Esophagus muscularis mucosa (tissue), 4 donors: ENCODE data around the gene ATP7A. TPM values are rescaled to one million over a fixed set of nuclear protein-coding genes. Genes with fewer than 3 reads are reported as not detected.
"Not testable (repeated sequence)": the region's sequence is repeated elsewhere in the genome, so short reads cannot be mapped to it uniquely, and the experiment has no call there.

Experiments used
- DNase-seq: peaks from one replicate; pipeline ENCODE4 v3.0.0-alpha.2; 2017; ENCODE audit errors: extremely low spot score
- H3K27ac ChIP-seq, 4 donors: fragments of 200-600 bp; sonication (generic); replicated peaks in 1 of 4; 1 replicate in 3 of 4; 2 replicates in 1 of 4; pipeline ENCODE4 v1.5.1; 2016 to 2019; ENCODE audit warnings: mild to moderate bottlenecking in 1 of 4
- H3K27me3 ChIP-seq, 4 donors: fragments of 200-600 bp; sonication (generic); one replicate each; pipeline versions ENCODE4 v1.5.1 to v1.6.0; 2016 to 2019
- H3K36me3 ChIP-seq, 4 donors: fragments of 200-600 bp; sonication (generic); one replicate each; pipeline ENCODE4 v1.5.1; 2016 to 2019
- H3K4me1 ChIP-seq, 4 donors: fragments of 200-600 bp; sonication (generic); one replicate each; pipeline ENCODE4 v1.5.1; 2016 to 2019
- H3K4me3 ChIP-seq, 4 donors: fragments of 200-600 bp; sonication (generic); 1 replicate in 2 of 4; 2 replicates in 2 of 4; pipeline ENCODE4 v1.5.1; 2016 to 2019; ENCODE audit warnings: mild to moderate bottlenecking in 4 of 4, moderate library complexity in 1 of 4
- H3K9me3 ChIP-seq, 4 donors: fragments of 200-600 bp; sonication (generic); 1 replicate in 3 of 4; 2 replicates in 1 of 4; pipeline ENCODE4 v1.5.1; 2016 to 2019
- CTCF ChIP-seq, 3 experiments: fragments of 200-600 bp in 2 of 3; fragments of 450-650 bp in 1 of 3; sonication (generic) in 2 of 3; IDR thresholded peaks; one replicate each; pipeline ENCODE4 v1.5.1; 2017 to 2019; ENCODE audit warnings: antibody characterized with exemption in 3 of 3, mild to moderate bottlenecking in 2 of 3, moderate library complexity in 1 of 3
- EP300 ChIP-seq: sonication (generic); formaldehyde crosslinking; IDR thresholded peaks from one replicate; pipeline ENCODE4 v1.6.1; 2017; ENCODE audit warnings: antibody characterized with exemption
- POLR2A ChIP-seq: fragments of 450-650 bp; IDR thresholded peaks from one replicate; pipeline ENCODE4 v1.6.1; 2017; ENCODE audit warnings: antibody characterized with exemption, moderate library complexity, mild to moderate bottlenecking, low read depth
- POLR2AphosphoS5 ChIP-seq, 2 donors: sonication (generic); formaldehyde crosslinking; IDR thresholded peaks; one replicate each; pipeline ENCODE4 v1.6.1; 2017; ENCODE audit warnings: antibody characterized with exemption in 2 of 2
- WGBS: methylation state at CpG from one replicate; pipeline ENCODE4 v1.1.5; 2018; 5-methylcytosine and 5-hydroxymethylcytosine counted together
- intact Hi-C: fragments of 100-400 bp; cut with DNase I; formaldehyde crosslinking; loops from one replicate; pipeline ENCODE4 v1.15.1; 2023
- total RNA-seq, 4 donors: library from RNA; depleted of rRNA; stranded (reverse); fragments of >200 nt; gene quantifications; one replicate each; pipeline versions ENCODE4 v1.1.0 to v1.2.1, GENCODE V29; 2016

Gene ATP7A
- total RNA-seq, 4 donors from 2014 or later = 10.7 to 14.1 (median 12.8) TPM

DNA sequence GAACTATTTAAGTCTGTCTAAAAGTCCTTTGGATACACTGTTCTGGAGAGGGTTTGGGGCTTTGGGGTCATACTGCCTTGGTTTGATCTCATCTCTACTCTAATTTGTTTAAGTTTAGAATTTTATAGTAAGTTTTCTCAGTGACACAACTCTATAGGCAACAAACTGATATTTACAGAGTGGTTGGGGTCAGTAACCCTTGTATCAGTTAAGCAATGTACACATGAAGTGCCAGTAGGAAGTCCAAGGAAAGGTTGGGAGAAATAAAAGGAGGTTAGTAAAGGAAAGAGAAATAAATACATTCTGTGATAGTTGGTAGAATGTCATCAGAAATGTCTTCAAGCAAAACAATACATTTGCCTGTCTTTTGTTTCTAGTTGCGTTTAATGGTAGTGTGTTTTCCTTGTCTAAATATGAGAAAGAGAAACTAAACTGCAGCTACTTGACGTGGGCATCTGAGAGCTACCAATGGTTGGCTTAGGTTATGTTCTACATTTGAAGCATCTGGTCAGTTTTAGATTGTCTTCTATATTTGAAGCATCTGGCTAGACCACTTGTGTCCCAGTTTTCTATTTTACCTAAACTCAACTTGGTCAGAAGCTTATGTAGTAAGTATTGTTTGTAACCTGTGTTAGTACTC, 6.9 kb downstream of the ATP7A start:
- intact Hi-C loops = no loop called here

GRCh38 chrX:77918568-77918967, 8.1 kb downstream of the ATP7A start:
- H3K36me3 ChIP-seq = no peaks in the 10 kb centered on the region
- no peak overlapping the region for H3K27ac ChIP-seq
- intact Hi-C loops = no loop called here
- no peak overlapping the region for H3K4me3 ChIP-seq
- 54% methylated on average over 3 of the region's 3 CpGs for WGBS
- peaks cover 0 to 7% (median 0%) of the 10 kb centered on the region in 4 donors for H3K27me3 ChIP-seq
- TF ChIP-seq CTCF (IDR thresholded peaks at IDR 0.05) = peak in 1 of 3 experiments; percentile 5
- TF ChIP-seq POLR2AphosphoS5 (IDR thresholded peaks at IDR 0.05) = no peak
- H3K4me1 ChIP-seq = peaks cover 0 to 18% (median 14%) of the 10 kb centered on the region in 4 donors
- no peak for DNase-seq
- no peaks in the 10 kb centered on the region for H3K9me3 ChIP-seq

More for the DNA sequence above, 6.9 kb downstream of the ATP7A start:
- Histone ChIP-seq H3K9me3 (no peaks in the 10 kb centered on the region), H3K27ac (no peak overlapping the region), H3K4me3 (no peak overlapping the region), H3K27me3 (peaks cover 0 to 7% (median 0%) of the 10 kb centered on the region in 4 donors), H3K4me1 (peaks cover 0 to 26% (median 24%) of the 10 kb centered on the region in 4 donors), H3K36me3 (no peaks in the 10 kb centered on the region)
- WGBS = 47% methylated on average over 2 of the region's 2 CpGs
- DNase-seq = no peak
- TF ChIP-seq EP300 (no peak), CTCF (IDR thresholded peaks at IDR 0.05) (no peak), POLR2A (no peak), POLR2AphosphoS5 (IDR thresholded peaks at IDR 0.05) (no peak)

DNA sequence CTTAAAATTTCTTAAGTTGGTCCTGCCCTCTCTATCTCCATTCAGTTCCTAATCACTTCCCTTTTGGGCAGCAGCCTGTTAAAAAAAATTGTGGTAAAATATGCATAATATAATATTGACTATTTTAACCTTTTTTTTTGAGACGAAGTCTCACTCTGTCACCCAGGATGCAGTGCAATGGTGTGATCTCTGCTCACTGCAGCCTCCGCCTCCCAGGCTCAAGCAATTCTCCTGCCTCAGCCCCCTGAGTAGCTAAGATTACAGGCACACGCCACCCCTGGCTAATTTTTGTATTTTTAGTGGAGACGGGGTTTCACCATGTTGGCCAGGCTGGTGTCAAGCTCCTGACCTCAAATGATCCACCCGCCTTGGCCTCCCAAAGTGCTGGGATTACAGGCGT, 8.9 kb downstream of the ATP7A start:
- WGBS = 69% methylated on average over 6 of the region's 6 CpGs
- H3K36me3 ChIP-seq, H3K4me3 ChIP-seq, H3K9me3 ChIP-seq, DNase-seq, H3K27me3 ChIP-seq, H3K27ac ChIP-seq, intact Hi-C loops: not testable (repeated sequence)
- peaks cover 0 to 18% (median 14%) of the 10 kb centered on the region in 4 donors for H3K4me1 ChIP-seq

DNA sequence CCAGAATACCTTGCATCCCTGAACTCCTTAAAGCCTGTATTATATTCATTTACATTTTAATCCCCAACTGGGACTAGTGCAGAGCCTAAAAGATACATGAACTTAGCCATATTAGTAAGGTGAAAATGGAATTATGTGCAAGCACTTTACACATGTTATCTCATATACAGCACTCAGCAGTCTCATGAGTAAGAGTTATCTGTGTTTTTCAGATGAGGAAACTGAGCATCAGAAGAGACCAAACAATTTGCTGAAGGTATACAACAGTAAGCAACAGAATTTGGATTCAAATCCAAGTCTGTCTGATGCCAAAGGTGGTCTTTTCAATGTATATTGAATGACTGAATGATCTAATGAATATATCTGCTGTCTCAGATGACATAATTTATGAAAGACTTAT, 12.3 kb downstream of the ATP7A start:
- Histone ChIP-seq H3K4me1 (peaks cover 0 to 17% (median 10%) of the 10 kb centered on the region in 4 donors), H3K9me3 (no peaks in the 10 kb centered on the region), H3K36me3 (no peaks in the 10 kb centered on the region), H3K4me3 (no peak overlapping the region), H3K27me3 (no peaks in the 10 kb centered on the region), H3K27ac (no peak overlapping the region)
- no peak for DNase-seq
- TF ChIP-seq EP300 (no peak), POLR2AphosphoS5 (IDR thresholded peaks at IDR 0.05) (no peak), POLR2A (no peak), CTCF (IDR thresholded peaks at IDR 0.05) (no peak)
- intact Hi-C loops = no loop called here

DNA sequence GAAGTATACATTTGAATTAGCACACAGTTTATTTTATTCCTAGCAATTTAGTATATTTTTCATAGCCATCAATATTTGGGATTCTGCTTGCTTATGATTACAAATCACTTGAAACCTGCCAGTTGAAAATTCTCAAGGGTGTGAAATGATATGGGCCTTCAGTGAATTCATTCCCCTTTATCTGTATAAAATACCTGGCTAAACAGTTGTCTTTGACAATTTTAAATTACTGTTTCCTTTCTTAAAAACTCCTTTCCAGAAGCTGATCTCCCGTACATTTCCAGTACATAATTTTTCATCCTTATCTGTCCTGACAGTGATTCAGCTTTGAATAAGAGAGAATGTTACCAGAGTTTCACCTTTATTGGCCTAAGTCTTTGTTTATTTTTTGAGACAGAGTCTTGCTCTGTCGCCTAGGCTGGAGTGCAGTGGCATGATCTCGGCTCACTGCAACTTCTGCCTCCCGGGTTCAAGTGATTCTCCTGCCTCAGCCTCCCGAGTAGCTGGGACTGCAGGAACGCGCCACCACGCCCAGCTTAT, 13.9 kb downstream of the ATP7A start:
- H3K27ac ChIP-seq = no peak overlapping the region
- 65% methylated on average over 8 of the region's 8 CpGs for WGBS
- DNase-seq = no peak
- H3K4me1 ChIP-seq = peaks cover 0 to 7% (median 0%) of the 10 kb centered on the region in 4 donors
- no peaks in the 10 kb centered on the region for H3K36me3 ChIP-seq
- H3K27me3 ChIP-seq = no peaks in the 10 kb centered on the region
- H3K4me3 ChIP-seq = no peak overlapping the region
- intact Hi-C loops = no loop called here
- H3K9me3 ChIP-seq = no peaks in the 10 kb centered on the region
- no peak for TF ChIP-seq POLR2AphosphoS5 (IDR thresholded peaks at IDR 0.05)
- no peak for TF ChIP-seq EP300
- TF ChIP-seq POLR2A = no peak
- no peak for TF ChIP-seq CTCF (IDR thresholded peaks at IDR 0.05)
